A172 (cell line): Measurements from ENCODE around the gene PLXND1. TPM values are rescaled to one million over a fixed set of nuclear protein-coding genes. Genes with fewer than 3 reads are reported as not detected.

Experiments
- DNase-seq: peaks from one replicate; pipeline ENCODE4 v3.0.0-alpha.2; 2015; ENCODE audit warnings: low spot score
- total RNA-seq: library from RNA; depleted of rRNA; stranded (reverse); fragments of >200 nt; shearing (Covaris generic); gene quantifications from 2 replicates; pipeline ENCODE4 v1.2.3, GENCODE V29; 2014

Gene PLXND1
- total RNA-seq, 1 experiment from 2014 or later: 210 TPM

- DNase-seq: peak; percentile 98
Observed at GRCh38 chr3:129602730-129603560, 3.5 kb downstream of the PLXND1 start.

- no peak for DNase-seq
Observed at GRCh38 chr3:129602309-129602708, 4.2 kb downstream of the PLXND1 start.

GRCh38 chr3:129601713-129602112 lies 4.8 kb downstream of the PLXND1 start:
- DNase-seq: no peak

- DNase-seq: no peak
Observed at GRCh38 chr3:129600348-129600747, 6.1 kb downstream of the PLXND1 start.

- DNase-seq: peak; percentile 96
Observed at GRCh38 chr3:129599607-129600006, 6.9 kb downstream of the PLXND1 start.

GRCh38 chr3:129599073-129599472 lies 7.4 kb downstream of the PLXND1 start:
- DNase-seq: no peak

GRCh38 chr3:129598484-129598883 lies 8.0 kb downstream of the PLXND1 start:
- DNase-seq: no peak

GRCh38 chr3:129598000-129598381 lies 8.5 kb downstream of the PLXND1 start:
- DNase-seq: peak; percentile 76

GRCh38 chr3:129597087-129597999 lies 9.1 kb downstream of the PLXND1 start:
- DNase-seq: peak; percentile 60

GRCh38 chr3:129596194-129597086 lies 10.0 kb downstream of the PLXND1 start:
- peak; percentile 91 for DNase-seq

- no peak for DNase-seq
Observed at GRCh38 chr3:129595544-129596193, 10.8 kb downstream of the PLXND1 start.

- no peak for DNase-seq
Observed at GRCh38 chr3:129594907-129595390, 11.5 kb downstream of the PLXND1 start.

- no peak for DNase-seq
Observed at GRCh38 chr3:129594409-129594808, 12.1 kb downstream of the PLXND1 start.

- peak; percentile 64 for DNase-seq
Observed at GRCh38 chr3:129593595-129594339, 12.7 kb downstream of the PLXND1 start.

- DNase-seq: no peak
Observed at GRCh38 chr3:129593230-129593594, 13.3 kb downstream of the PLXND1 start.

- DNase-seq: no peak
Observed at GRCh38 chr3:129592381-129593131, 13.9 kb downstream of the PLXND1 start.

GRCh38 chr3:129591932-129592331 lies 14.5 kb downstream of the PLXND1 start:
- no peak for DNase-seq

- no peak for DNase-seq
Observed at GRCh38 chr3:129590215-129590614, 16.3 kb downstream of the PLXND1 start.

- no peak for DNase-seq
Observed at GRCh38 chr3:129587566-129588210, 18.8 kb downstream of the PLXND1 start.
